Mesenchymal stem cell (in vitro differentiated cells and primary cell): ENCODE measurements around the gene CERS2.

Source experiments
- DNase-seq: peaks from one replicate; pipeline ENCODE4 v3.0.0-alpha.2; 2013
- H2AFZ ChIP-seq: one replicate; pipeline ENCODE4 v1.6.1; 2013; ENCODE audit warnings: low read depth, mild to moderate bottlenecking, control low read depth, inconsistent platforms, low read length, moderate library complexity
- H2AK5ac ChIP-seq: 2 replicates; pipeline ENCODE4 v1.6.1; 2013; ENCODE audit warnings: low read length, moderate library complexity, mild to moderate bottlenecking, inconsistent platforms; ENCODE audit not compliant: severe bottlenecking
- H2BK120ac ChIP-seq: one replicate; pipeline ENCODE4 v1.6.1; 2013; ENCODE audit warnings: low read depth, mild to moderate bottlenecking, inconsistent platforms, low read length, moderate library complexity
- H2BK12ac ChIP-seq, 2 experiments: one replicate each; pipeline ENCODE4 v1.6.1; 2013; ENCODE audit warnings: inconsistent platforms in 2 of 2, low read length in 2 of 2, mild to moderate bottlenecking in 2 of 2, moderate library complexity in 2 of 2, control low read depth in 1 of 2
- H2BK15ac ChIP-seq: one replicate; pipeline ENCODE4 v1.6.1; 2013; ENCODE audit warnings: mild to moderate bottlenecking, low read depth, inconsistent platforms; ENCODE audit not compliant: poor library complexity, severe bottlenecking
- H2BK5ac ChIP-seq: 2 replicates; pipeline ENCODE4 v1.6.1; 2013; ENCODE audit warnings: low read depth, mild to moderate bottlenecking, low read length, control low read depth, inconsistent platforms; ENCODE audit not compliant: poor library complexity, severe bottlenecking
- H3K14ac ChIP-seq, 2 experiments: one replicate each; pipeline ENCODE4 v1.6.1; 2013; ENCODE audit warnings: inconsistent platforms in 2 of 2, low read length in 2 of 2, control low read depth in 1 of 2, mild to moderate bottlenecking in 1 of 2, moderate library complexity in 1 of 2
- H3K18ac ChIP-seq, 2 experiments: one replicate each; pipeline ENCODE4 v1.6.1; 2013; ENCODE audit warnings: inconsistent platforms in 2 of 2, low read length in 2 of 2, control low read depth in 1 of 2, low read depth in 1 of 2, mild to moderate bottlenecking in 1 of 2
- H3K23ac ChIP-seq, 2 experiments: one replicate each; pipeline ENCODE4 v1.6.1; 2013; ENCODE audit warnings: inconsistent platforms in 2 of 2, low read length in 2 of 2, mild to moderate bottlenecking in 2 of 2, moderate library complexity in 2 of 2, control low read depth in 1 of 2
- H3K27ac ChIP-seq: 2 replicates; pipeline ENCODE4 v1.5.1; 2013; ENCODE audit warnings: mild to moderate bottlenecking, moderate library complexity, low read length, control low read depth, inconsistent platforms; ENCODE audit not compliant: poor library complexity, severe bottlenecking
- H3K27me3 ChIP-seq, 2 experiments: 2 replicates each; pipeline versions ENCODE4 v1.6.1 to v1.7.0; 2013; ENCODE audit warnings: low read length in 2 of 2, mild to moderate bottlenecking in 2 of 2, moderate library complexity in 2 of 2, control low read depth in 1 of 2, inconsistent platforms in 1 of 2; ENCODE audit not compliant: control insufficient read depth in 1 of 2, insufficient read depth in 1 of 2
- H3K36me3 ChIP-seq, 2 experiments: 2 replicates each; pipeline versions ENCODE4 v1.6.1 to v1.7.0; 2013; ENCODE audit warnings: low read length in 2 of 2, control low read depth in 1 of 2, inconsistent platforms in 1 of 2, low read depth in 1 of 2, mild to moderate bottlenecking in 1 of 2; ENCODE audit not compliant: insufficient read depth in 2 of 2, control insufficient read depth in 1 of 2
- H3K4ac ChIP-seq, 2 experiments: one replicate each; pipeline ENCODE4 v1.6.1; 2013; ENCODE audit warnings: inconsistent platforms in 2 of 2, low read length in 2 of 2, mild to moderate bottlenecking in 2 of 2, moderate library complexity in 2 of 2, control low read depth in 1 of 2, low read depth in 1 of 2
- H3K4me1 ChIP-seq: 2 replicates; pipeline ENCODE4 v1.6.1; 2013; ENCODE audit warnings: low read depth, low read length, control low read depth; ENCODE audit not compliant: control insufficient read depth, insufficient read depth
- H3K4me2 ChIP-seq: 2 replicates; pipeline ENCODE4 v1.6.1; 2013; ENCODE audit warnings: low read length, mild to moderate bottlenecking, inconsistent platforms; ENCODE audit not compliant: poor library complexity, severe bottlenecking
- H3K4me3 ChIP-seq, 2 experiments: 2 replicates each; pipeline versions ENCODE4 v1.5.1 to v1.7.0; 2013; ENCODE audit warnings: low read length in 2 of 2, mild to moderate bottlenecking in 2 of 2, control low read depth in 1 of 2, low read depth in 1 of 2; ENCODE audit not compliant: insufficient read depth in 1 of 2
- H3K79me1 ChIP-seq: replicated peaks from 2 replicates; pipeline ENCODE4 v1.6.1; 2013; ENCODE audit warnings: mild to moderate bottlenecking, control low read depth, low read length, inconsistent platforms; ENCODE audit not compliant: poor library complexity, severe bottlenecking
- H3K9ac ChIP-seq: 2 replicates; pipeline ENCODE4 v1.7.0; 2013; ENCODE audit warnings: mild to moderate bottlenecking, low read length, moderate library complexity
- H3K9me3 ChIP-seq: 2 replicates; pipeline ENCODE4 v1.7.0; 2013; ENCODE audit warnings: mild to moderate bottlenecking, low read length; ENCODE audit not compliant: control insufficient read depth
- H4K8ac ChIP-seq: one replicate; pipeline ENCODE4 v1.6.1; 2013; ENCODE audit warnings: inconsistent platforms, mild to moderate bottlenecking, low read length, moderate library complexity
- H4K91ac ChIP-seq: one replicate; pipeline ENCODE4 v1.6.1; 2013; ENCODE audit warnings: mild to moderate bottlenecking, low read length, inconsistent platforms
- WGBS: methylation state at CpG from one replicate; pipeline ENCODE4 v1.1.7; 2013; ENCODE audit warnings: mixed read lengths; 5-methylcytosine and 5-hydroxymethylcytosine counted together

The CERS2 gene

DNA sequence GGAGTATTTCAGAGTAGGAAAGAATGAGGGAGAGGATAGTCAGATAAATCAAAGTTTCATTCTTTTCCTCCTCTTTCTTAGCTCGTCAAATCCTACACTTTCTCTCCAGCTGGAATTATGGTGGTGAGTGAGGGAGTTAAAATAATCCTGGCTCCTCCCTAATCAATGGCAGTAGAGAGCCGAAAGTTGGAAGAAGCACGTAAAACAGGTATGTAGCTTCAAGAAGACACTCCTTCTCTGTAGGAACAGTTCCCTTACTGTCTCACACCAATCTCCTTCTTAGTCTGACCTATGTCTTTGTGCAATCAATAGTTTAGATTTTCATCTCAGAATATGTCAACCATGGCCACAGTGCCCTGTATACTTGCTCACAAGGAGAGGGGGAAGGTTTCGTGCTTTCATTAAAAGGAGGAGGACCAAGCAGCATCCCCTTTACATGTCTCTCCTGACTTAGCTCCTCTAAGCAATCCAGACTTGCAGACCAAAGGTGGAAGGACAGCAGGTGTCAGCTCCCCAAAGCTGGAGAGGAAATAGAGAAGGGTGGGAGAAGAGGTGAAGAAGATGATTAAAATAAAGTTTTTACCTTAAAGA lies 31.2 kb upstream of the CERS2 start:
- Histone ChIP-seq H3K14ac (no peak overlapping the region), H2AK5ac (peak overlapping the region; percentile 27), H3K27ac (peak overlapping the region; percentile 85), H4K91ac (no peak overlapping the region), H3K27me3 (no peaks in the 10 kb centered on the region), H3K79me1 (peaks cover 16% of the 10 kb centered on the region), H3K4me3 (peak overlapping the region; percentile 60 to 81), H3K4me1 (peaks cover 25% of the 10 kb centered on the region), H3K23ac (no peak overlapping the region), H2BK12ac (no peak overlapping the region), H3K4ac (peak overlapping the region in 1 of 2 experiments; percentile 74), H2BK5ac (no peak overlapping the region), H3K4me2 (peak overlapping the region; percentile 82), H2AFZ (peak overlapping the region; percentile 60), H3K9me3 (no peaks in the 10 kb centered on the region), H3K18ac (peak overlapping the region in 1 of 2 experiments; percentile 95), H2BK120ac (no peak overlapping the region), H3K9ac (peak overlapping the region; percentile 97), H4K8ac (peak overlapping the region; percentile 41), H2BK15ac (peak overlapping the region; percentile 82), H3K36me3 (peaks cover 8 to 18% of the 10 kb centered on the region in 2 experiments)
- DNase-seq: no peak
- 92% methylated on average over 2 of the region's 4 CpGs for WGBS

DNA sequence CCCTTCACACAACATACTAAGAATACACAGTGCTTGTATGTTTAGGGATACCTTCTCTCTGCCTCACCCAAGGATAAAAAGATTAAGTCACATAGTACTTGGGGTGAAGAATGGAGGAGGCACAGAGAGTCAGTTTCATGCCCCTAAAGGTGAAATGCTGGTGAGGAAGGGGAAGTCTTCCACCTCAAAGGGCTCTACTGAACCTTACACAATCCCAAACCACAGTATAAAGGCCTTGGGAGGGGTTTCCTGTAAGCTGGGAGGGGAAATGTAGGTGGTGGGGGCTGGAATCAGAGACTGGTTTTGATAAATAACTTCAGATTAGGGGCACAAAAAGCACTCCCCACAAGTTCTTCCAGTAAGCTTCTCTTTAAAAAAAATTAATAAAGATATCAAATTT lies 28.5 kb upstream of the CERS2 start:
- H3K4me3 ChIP-seq: no peak overlapping the region
- peak overlapping the region; percentile 37 for H2AK5ac ChIP-seq
- no peak overlapping the region for H3K27ac ChIP-seq
- no peak overlapping the region for H3K9ac ChIP-seq
- no peak overlapping the region for H3K14ac ChIP-seq
- no peak overlapping the region for H2BK5ac ChIP-seq
- H2BK15ac ChIP-seq: no peak overlapping the region
- H2BK120ac ChIP-seq: no peak overlapping the region
- peak overlapping the region in 1 of 2 experiments; percentile 35 for H3K18ac ChIP-seq
- H3K27me3 ChIP-seq: no peaks in the 10 kb centered on the region
- peaks cover 6% of the 10 kb centered on the region for H3K79me1 ChIP-seq
- H3K36me3 ChIP-seq: peaks cover 13 to 36% of the 10 kb centered on the region in 2 experiments
- no peak overlapping the region for H3K4me2 ChIP-seq
- no peak overlapping the region for H2AFZ ChIP-seq
- H2BK12ac ChIP-seq: no peak overlapping the region
- H4K8ac ChIP-seq: no peak overlapping the region
- DNase-seq: no peak
- no peak overlapping the region for H4K91ac ChIP-seq
- H3K23ac ChIP-seq: no peak overlapping the region
- peak overlapping the region in 1 of 2 experiments; percentile 57 for H3K4ac ChIP-seq
- peaks cover 34% of the 10 kb centered on the region for H3K4me1 ChIP-seq
- no peaks in the 10 kb centered on the region for H3K9me3 ChIP-seq

DNA sequence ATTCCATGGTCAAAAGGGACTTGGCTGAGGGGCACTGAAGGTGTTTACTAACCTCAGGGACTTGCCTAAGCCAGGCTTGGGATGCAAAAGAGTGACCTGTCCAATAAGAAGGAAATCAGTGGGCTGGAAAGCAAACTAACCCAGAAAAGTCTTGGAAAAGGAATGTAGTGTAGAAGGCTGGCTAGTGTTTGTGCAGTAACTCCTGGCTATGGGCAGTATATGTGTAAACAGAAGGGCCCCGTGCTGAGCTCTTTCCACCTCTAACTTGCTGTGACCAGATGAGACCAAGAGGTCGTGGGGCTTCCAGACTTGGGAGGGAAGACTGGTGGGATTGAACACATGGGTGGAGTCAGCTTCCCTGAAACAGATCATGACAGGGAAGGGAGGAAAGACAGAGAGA lies 28.0 kb upstream of the CERS2 start:
- WGBS: 56% methylated on average over 2 of the region's 2 CpGs
- no peak overlapping the region for H3K27ac ChIP-seq

DNA sequence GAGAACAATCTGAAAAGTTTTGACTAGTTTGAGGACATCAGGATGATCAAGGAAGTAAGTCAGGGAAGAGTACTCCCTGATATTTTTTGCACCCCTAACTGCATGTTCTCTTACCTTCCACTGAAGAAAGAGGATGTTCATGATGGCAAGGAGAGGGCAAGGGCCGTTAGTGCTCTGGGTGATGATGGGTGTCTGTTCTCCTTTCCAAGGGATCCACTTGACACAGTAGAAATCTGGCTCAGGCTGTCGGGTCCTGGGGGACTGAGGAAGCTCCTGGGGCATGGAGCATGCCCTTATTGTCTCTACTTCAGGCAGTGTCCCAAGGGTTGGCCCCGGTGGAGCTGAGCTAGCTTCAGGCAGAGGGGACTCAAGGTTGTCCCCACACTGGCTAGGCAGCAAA lies 27.4 kb upstream of the CERS2 start:
- no peak overlapping the region for H4K91ac ChIP-seq
- no peak for DNase-seq
- no peaks in the 10 kb centered on the region for H3K9me3 ChIP-seq
- H2BK120ac ChIP-seq: no peak overlapping the region
- H2BK12ac ChIP-seq: peak overlapping the region in 1 of 2 experiments; percentile 19
- H2AK5ac ChIP-seq: no peak overlapping the region
- WGBS: 90% methylated on average over 3 of the region's 3 CpGs
- H3K9ac ChIP-seq: no peak overlapping the region
- H3K14ac ChIP-seq: no peak overlapping the region
- no peaks in the 10 kb centered on the region for H3K27me3 ChIP-seq
- peaks cover 23 to 47% of the 10 kb centered on the region in 2 experiments for H3K36me3 ChIP-seq
- H2BK5ac ChIP-seq: no peak overlapping the region
- peak overlapping the region in 1 of 2 experiments; percentile 76 for H3K18ac ChIP-seq
- no peak overlapping the region for H3K4me2 ChIP-seq
- no peak overlapping the region for H2AFZ ChIP-seq
- H3K4ac ChIP-seq: peak overlapping the region in 1 of 2 experiments; percentile 35
- H4K8ac ChIP-seq: no peak overlapping the region
- no peak overlapping the region for H2BK15ac ChIP-seq
- peaks cover 36% of the 10 kb centered on the region for H3K4me1 ChIP-seq
- H3K79me1 ChIP-seq: peaks cover 6% of the 10 kb centered on the region
- no peak overlapping the region for H3K27ac ChIP-seq
- H3K23ac ChIP-seq: peak overlapping the region in 1 of 2 experiments; percentile 38
- H3K4me3 ChIP-seq: no peak overlapping the region

More for the DNA sequence above, 28.0 kb upstream of the CERS2 start:
- Histone ChIP-seq H3K4ac (peak overlapping the region in 1 of 2 experiments; percentile 35), H2BK5ac (no peak overlapping the region), H3K23ac (peak overlapping the region in 1 of 2 experiments; percentile 38), H4K8ac (no peak overlapping the region), H3K18ac (no peak overlapping the region), H3K14ac (no peak overlapping the region), H2AK5ac (no peak overlapping the region), H3K9me3 (no peaks in the 10 kb centered on the region), H3K79me1 (peaks cover 6% of the 10 kb centered on the region), H2BK120ac (no peak overlapping the region), H4K91ac (no peak overlapping the region), H2AFZ (no peak overlapping the region), H3K36me3 (peaks cover 18 to 41% of the 10 kb centered on the region in 2 experiments), H3K27me3 (no peaks in the 10 kb centered on the region), H3K4me3 (no peak overlapping the region), H2BK12ac (peak overlapping the region in 1 of 2 experiments; percentile 19), H3K4me2 (no peak overlapping the region), H3K9ac (no peak overlapping the region), H2BK15ac (no peak overlapping the region), H3K4me1 (peaks cover 34% of the 10 kb centered on the region)
- peak; percentile 33 for DNase-seq
